T-helper 22 cell (primary cell): ENCODE results near the gene COL8A1.

Source experiments
- DNase-seq: peaks from one replicate; pipeline ENCODE4 v3.0.0-alpha.2; 2020; ENCODE audit warnings: low read depth

Gene COL8A1

GRCh38 chr3:99674086-99674789 lies 35.8 kb downstream of the COL8A1 start:
- DNase-seq, result no peak

GRCh38 chr3:99678023-99678422 lies 39.6 kb downstream of the COL8A1 start:
- no peak for DNase-seq

- no peak for DNase-seq
Observed at GRCh38 chr3:99678896-99679295, 40.5 kb downstream of the COL8A1 start.

- DNase-seq, result no peak
Observed at GRCh38 chr3:99681512-99681911, 43.1 kb downstream of the COL8A1 start.

- no peak for DNase-seq
Observed at GRCh38 chr3:99681976-99682375, 43.6 kb downstream of the COL8A1 start.

- no peak for DNase-seq
Observed at GRCh38 chr3:99683465-99683864, 45.1 kb downstream of the COL8A1 start.

GRCh38 chr3:99683876-99684275 lies 45.5 kb downstream of the COL8A1 start:
- DNase-seq, result no peak

- no peak for DNase-seq
Observed at GRCh38 chr3:99684644-99685043, 46.2 kb downstream of the COL8A1 start.

GRCh38 chr3:99686469-99686868 lies 48.1 kb downstream of the COL8A1 start:
- no peak for DNase-seq

- no peak for DNase-seq
Observed at GRCh38 chr3:99686955-99687612, 48.7 kb downstream of the COL8A1 start.

GRCh38 chr3:99690761-99691369 lies 52.5 kb downstream of the COL8A1 start:
- DNase-seq, result no peak

GRCh38 chr3:99693636-99694035 lies 55.2 kb downstream of the COL8A1 start:
- no peak for DNase-seq

GRCh38 chr3:99696497-99696896 lies 58.1 kb downstream of the COL8A1 start:
- DNase-seq, result no peak

- DNase-seq, result no peak
Observed at GRCh38 chr3:99697250-99697649, 58.9 kb downstream of the COL8A1 start.

GRCh38 chr3:99698932-99699331 lies 60.5 kb downstream of the COL8A1 start:
- DNase-seq, result no peak

- no peak for DNase-seq
Observed at GRCh38 chr3:99699841-99700240, 61.4 kb downstream of the COL8A1 start.

GRCh38 chr3:99700631-99701268 lies 62.4 kb downstream of the COL8A1 start:
- no peak for DNase-seq

- DNase-seq, result no peak
Observed at GRCh38 chr3:99702953-99703943, 64.9 kb downstream of the COL8A1 start.

- DNase-seq, result no peak
Observed at GRCh38 chr3:99704417-99704816, 66.0 kb downstream of the COL8A1 start.

- no peak for DNase-seq
Observed at GRCh38 chr3:99706410-99706809, 68.0 kb downstream of the COL8A1 start.

- no peak for DNase-seq
Observed at GRCh38 chr3:99708207-99708745, 69.9 kb downstream of the COL8A1 start.
